Measurements from ENCODE around the gene NRK.
"Not testable (repeated sequence)": the region's sequence is repeated elsewhere in the genome, so short reads cannot be mapped to it uniquely, and the experiment has no call there.

Gene NRK

GRCh38 chrX:105822138-105823091 lies at the start of gene NRK:
Gene NRK (plus strand): TSS chrX:105822539. CDS start chrX:105822846, 307 bp downstream.
- DNase-seq: peak; percentile 8

GRCh38 chrX:105773801-105774200 lies 48.5 kb upstream of the NRK start:
- no peak for DNase-seq

- DNase-seq: no peak
These were observed 46.7 kb upstream of the NRK start for GRCh38 chrX:105775679-105776078.

GRCh38 chrX:105781804-105782203 lies 40.5 kb upstream of the NRK start:
- DNase-seq: no peak

- DNase-seq: not testable (repeated sequence)
These were observed 25.5 kb upstream of the NRK start for GRCh38 chrX:105796877-105797276.

GRCh38 chrX:105803891-105804290 lies 18.4 kb upstream of the NRK start:
- DNase-seq: no peak

GRCh38 chrX:105805655-105806054 lies 16.7 kb upstream of the NRK start:
- not testable (repeated sequence) for DNase-seq

GRCh38 chrX:105816517-105816916 lies 5.8 kb upstream of the NRK start:
- no peak for DNase-seq

GRCh38 chrX:105820247-105820646 lies 2.1 kb upstream of the NRK start:
- no peak for DNase-seq

GRCh38 chrX:105821471-105822121 lies 743 bp upstream of the NRK start:
- no peak for DNase-seq

GRCh38 chrX:105823092-105823455 lies 735 bp downstream of the NRK start:
- no peak for DNase-seq

GRCh38 chrX:105829011-105829410 lies 6.7 kb downstream of the NRK start:
- DNase-seq: peak; percentile 1

GRCh38 chrX:105837232-105837631 lies 14.9 kb downstream of the NRK start:
- DNase-seq: peak; percentile 78

GRCh38 chrX:105845631-105846030 lies 23.3 kb downstream of the NRK start:
- DNase-seq: no peak

- DNase-seq: not testable (repeated sequence)
These were observed 27.8 kb downstream of the NRK start for GRCh38 chrX:105850100-105850499.

GRCh38 chrX:105865709-105866108 lies 43.4 kb downstream of the NRK start:
- no peak for DNase-seq

GRCh38 chrX:105869701-105870100 lies 47.4 kb downstream of the NRK start:
- no peak for DNase-seq

GRCh38 chrX:105870445-105870844 lies 48.1 kb downstream of the NRK start:
- DNase-seq: no peak

GRCh38 chrX:105872941-105873340 lies 50.6 kb downstream of the NRK start:
- DNase-seq: no peak

- DNase-seq: no peak
These were observed 52.5 kb downstream of the NRK start for GRCh38 chrX:105874790-105875189.

- peak; percentile 7 for DNase-seq
These were observed 54.3 kb downstream of the NRK start for GRCh38 chrX:105876658-105877057.

GRCh38 chrX:105880491-105880890 lies 58.2 kb downstream of the NRK start:
- no peak for DNase-seq

- no peak for DNase-seq
These were observed 60.4 kb downstream of the NRK start for GRCh38 chrX:105882581-105883275.

GRCh38 chrX:105894721-105895120 lies 72.4 kb downstream of the NRK start:
- DNase-seq: no peak

Measured in HCEC 1CT (cell line).